K562 (cell line): ENCODE results near the gene FOXJ3. TPM values are rescaled to one million over a fixed set of nuclear protein-coding genes. Genes with fewer than 3 reads are reported as not detected.

ENCODE experiments used
- ATAC-seq: fragments of 200-7000 bp; cut with Tn5 transposase; 3 replicates; pipeline ENCODE4 v1.9.1; 2020; ENCODE audit warnings: moderate library complexity
- BruUV-seq: library from RNA; stranded (reverse); fragments of 400-500 nt; replicated peaks from 2 replicates; lab custom pipeline; 2021; lab: Mats Ljungman, UMichigan
- CTCF ChIA-PET: fragments of 300-600 bp; formaldehyde crosslinking; extraction: SDS; loops from one replicate; lab custom pipeline; 2021; ENCODE audit warnings: low intra/inter-chr PET ratio; lab: Yijun Ruan, JAX
- POLR2A ChIA-PET: fragments of 300-600, 350-650 bp; sonication (Branson Sonifier 250); formaldehyde crosslinking; extraction: SDS; loops from one replicate; lab custom pipeline; 2021; ENCODE audit warnings: antibody characterized with exemption, inconsistent platforms; lab: Yijun Ruan, JAX
- DNase-seq, 4 experiments: peaks; one replicate each; pipeline versions ENCODE4 v3.0.0 to v3.0.0-alpha.2; 2011 to 2018; ENCODE audit warnings: low spot score in 3 of 4, mixed read lengths in 3 of 4; ENCODE audit errors: extremely low read depth in 1 of 4
- FAIRE-seq: peaks from 2 replicates; lab custom pipeline; 2011; peaks lifted over from hg19 to GRCh38; lab: Jason Lieb, UNC
- H2AFZ ChIP-seq: 2 replicates; pipeline ENCODE4 v1.6.0; 2011; ENCODE audit warnings: low read depth, low read length, control low read depth, inconsistent platforms
- H3K27ac ChIP-seq: fragments of 200-600 bp; 3 replicates; pipeline ENCODE4 v1.8.0; 2011; ENCODE audit warnings: low read depth, mild to moderate bottlenecking, control low read depth, inconsistent platforms, low read length, moderate library complexity, mixed read lengths; ENCODE audit errors: extremely low read depth
- H3K27me3 ChIP-seq, 2 experiments: fragments of 300-600 bp in 1 of 2; 2 replicates in 1 of 2; 3 replicates in 1 of 2; pipeline versions ENCODE4 v1.6.0 to v1.8.0; 2011; ENCODE audit warnings: inconsistent platforms in 2 of 2, low read length in 2 of 2, mild to moderate bottlenecking in 1 of 2, mixed read lengths in 1 of 2, moderate library complexity in 1 of 2; ENCODE audit not compliant: control insufficient read depth in 2 of 2, insufficient read depth in 2 of 2
- H3K36me3 ChIP-seq: fragments of 300-600 bp; 3 replicates; pipeline ENCODE4 v1.8.0; 2011; ENCODE audit warnings: mild to moderate bottlenecking, low read length, inconsistent platforms; ENCODE audit not compliant: control insufficient read depth, insufficient read depth
- H3K4me1 ChIP-seq, 2 experiments: fragments of 200-600 bp in 1 of 2; replicated peaks in 1 of 2; 2 replicates in 1 of 2; 3 replicates in 1 of 2; pipeline versions ENCODE4 v1.5.1 to v1.8.0; 2011; ENCODE audit warnings: inconsistent platforms in 2 of 2, low read length in 2 of 2, mild to moderate bottlenecking in 1 of 2, mixed read lengths in 1 of 2, moderate library complexity in 1 of 2; ENCODE audit not compliant: control insufficient read depth in 2 of 2, insufficient read depth in 2 of 2
- H3K4me2 ChIP-seq: 2 replicates; pipeline ENCODE4 v1.6.1; 2011; ENCODE audit warnings: low read length, control low read depth, inconsistent platforms, mixed read lengths; ENCODE audit not compliant: insufficient read depth
- H3K4me3 ChIP-seq: fragments of 200-600 bp; sonication (generic), shearing (Covaris generic); 2 replicates; pipeline ENCODE4 v1.5.1; 2016; ENCODE audit warnings: control low read depth, inconsistent platforms
- H3K79me2 ChIP-seq: fragments of 200-600 bp; 3 replicates; pipeline ENCODE4 v1.8.0; 2011; ENCODE audit warnings: low read length, inconsistent platforms; ENCODE audit not compliant: control insufficient read depth, insufficient read depth
- H3K9ac ChIP-seq, 2 experiments: 2 replicates each; pipeline versions ENCODE4 v1.6.0 to v1.6.1; 2011; ENCODE audit warnings: low read depth in 2 of 2, low read length in 2 of 2, control low read depth in 1 of 2, inconsistent platforms in 1 of 2, mild to moderate bottlenecking in 1 of 2, mixed read lengths in 1 of 2; ENCODE audit not compliant: insufficient read depth in 1 of 2
- H3K9me1 ChIP-seq: one replicate; pipeline ENCODE4 v1.6.0; 2011; ENCODE audit warnings: inconsistent platforms, mild to moderate bottlenecking, low read length, moderate library complexity; ENCODE audit not compliant: control insufficient read depth, insufficient read depth
- H3K9me3 ChIP-seq: replicated peaks from 2 replicates; pipeline ENCODE4 v1.5.1; 2011; ENCODE audit warnings: low read depth, low read length, inconsistent platforms; ENCODE audit not compliant: control insufficient read depth, insufficient read depth
- H4K20me1 ChIP-seq: replicated peaks from 2 replicates; pipeline ENCODE4 v1.6.1; 2011; ENCODE audit warnings: low read length, inconsistent platforms, mixed read lengths; ENCODE audit not compliant: control insufficient read depth, insufficient read depth
- FOXM1 ChIP-seq, 2 experiments: fragments of 450-650 bp in 1 of 2; sonication (generic) in 1 of 2; formaldehyde crosslinking in 1 of 2; IDR thresholded peaks; 2 replicates each; pipeline versions ENCODE4 v1.6.1 to v1.9.0; 2017 to 2022; ENCODE audit warnings: low read depth in 2 of 2, mild to moderate bottlenecking in 2 of 2, missing genetic modification reagents in 1 of 2, moderate library complexity in 1 of 2
- JUN ChIP-seq, 2 experiments: sonication (generic) in 1 of 2; formaldehyde crosslinking in 1 of 2; IDR thresholded peaks; 2 replicates each; pipeline versions ENCODE4 v1.6.1 to v1.8.0; 2012 to 2022; ENCODE audit warnings: borderline replicate concordance in 2 of 2, mild to moderate bottlenecking in 2 of 2, improper control_type of control experiment in 1 of 2, low read depth in 1 of 2, low read length in 1 of 2, missing genetic modification reagents in 1 of 2
- PBX2 ChIP-seq, 2 experiments: IDR thresholded peaks in 1 of 2; conservative IDR thresholded peaks in 1 of 2; 2 replicates each; pipeline ENCODE4 v1.6.1; 2016; ENCODE audit warnings: low read depth in 2 of 2, mild to moderate bottlenecking in 1 of 2, missing compliant biosample characterization in 1 of 2, missing genetic modification characterization in 1 of 2, moderate library complexity in 1 of 2
- RBBP5 ChIP-seq: fragments of 200-600 bp; sonication (generic); IDR thresholded peaks from 2 replicates; pipeline ENCODE4 v1.6.1; 2012; ENCODE audit warnings: borderline replicate concordance, mild to moderate bottlenecking, low read length, control low read depth, inconsistent platforms; ENCODE audit not compliant: insufficient read depth, poor library complexity, severe bottlenecking
- TEAD4 ChIP-seq, 2 experiments: sonication (generic) in 1 of 2; formaldehyde crosslinking in 1 of 2; IDR thresholded peaks; 2 replicates each; pipeline versions ENCODE4 v1.6.1 to v1.8.0; 2012 to 2022; ENCODE audit warnings: borderline replicate concordance in 1 of 2, inconsistent platforms in 1 of 2, low read length in 1 of 2, mild to moderate bottlenecking in 1 of 2, missing genetic modification reagents in 1 of 2
- ZNF431 ChIP-seq: sonication (generic); formaldehyde crosslinking; IDR thresholded peaks from 2 replicates; pipeline ENCODE4 v1.8.0; 2022; ENCODE audit warnings: mild to moderate bottlenecking, missing genetic modification reagents
- WGBS: fragments of 100-300 bp; shearing (Covaris generic); methylation state at CpG from one replicate; pipeline ENCODE4 v1.1.6; 2016; ENCODE audit warnings: low coverage, mixed read lengths; ENCODE audit not compliant: insufficient coverage; ENCODE audit errors: missing lambda C conversion rate; 5-methylcytosine and 5-hydroxymethylcytosine counted together
- in situ Hi-C: fragments of 300-500 bp; cut with MboI; formaldehyde crosslinking; loops from 4 replicates; pipeline ENCODE4 v1.15.0; 2018; ENCODE audit warnings: inconsistent platforms, mixed read lengths
- intact Hi-C: fragments of 100-400 bp; cut with micrococcal nuclease; formaldehyde crosslinking; loops from 2 replicates; pipeline ENCODE4 v1.14.2; 2022
- polyA plus RNA-seq, 8 experiments: library from polyadenylated mRNA; depleted of rRNA in 4 of 8; stranded (reverse) in 5 of 8; unstranded in 3 of 8; fragments of >200 nt; fragmentation: Nextera tagmentation in 2 of 8; fragmentation: Illumina TruSeq in 1 of 8; extraction: Ambion mirVana in 2 of 8; extraction: Trizol in 1 of 8; gene quantifications; 2 replicates each; pipeline versions ENCODE4 v1.2.1 to v1.2.3, GENCODE V29; 2011 to 2014; ENCODE audit warnings: inconsistent platforms in 1 of 8, missing spikeins in 1 of 8
- total RNA-seq, 7 experiments: library from RNA; depleted of rRNA in 6 of 7; stranded (reverse); fragments of >200 nt in 6 of 7; fragmentation: Illumina TruSeq in 2 of 7; extraction: Trizol in 2 of 7; gene quantifications; 2 replicates each; pipeline versions ENCODE4 v1.2.1 to v1.2.3, GENCODE V29; 2011 to 2021; ENCODE audit warnings: low replicate concordance in 1 of 7
- TF ChIP-seq, protein P1 (sequence below), 2 experiments: fragments of 450-650 bp; conservative IDR thresholded peaks; 2 replicates each; pipeline ENCODE4 v1.6.1; 2017; ENCODE audit warnings: mild to moderate bottlenecking in 2 of 2, moderate library complexity in 2 of 2

FOXJ3 gene
- total and polyA plus RNA-seq, 9 of the 15 experiments (the other 6 are each of a cell fraction or from before 2014, with no cell fraction given), result 8.7 to 35.3 (median 23.4) TPM

GRCh38 chr1:42133390-42133789 is 201.6 kb downstream of the FOXJ3 start:
- POLR2A ChIA-PET, result interaction anchor here (0.5 to 0.7 kb wide), 2 partner anchors 274 to 389 kb away, joined by 3 read pairs; no protein-coding TSS in a partner anchor
- ATAC-seq, result no peak
- no peak for FAIRE-seq

More at GRCh38 chr1:42133390-42133789, 201.6 kb downstream of the FOXJ3 start:
- H3K4me2 ChIP-seq, result no peak overlapping the region
- H3K4me3 ChIP-seq, result no peak overlapping the region
- no TSS peak for BruUV-seq
- in situ Hi-C loops (loop anchor here (25.0 kb wide), 1 partner anchor 321 kb away; no protein-coding TSS in a partner anchor), intact Hi-C loops (loop anchor here (10.0 kb wide), 1 partner anchor 319 kb away; no protein-coding TSS in a partner anchor)
- H3K9ac ChIP-seq, result no peak overlapping the region
- 0% methylated on average over 5 of the region's 5 CpGs for WGBS
- no peaks in the 10 kb centered on the region for H3K36me3 ChIP-seq
- no peaks in the 10 kb centered on the region for H3K9me3 ChIP-seq
- no peak for DNase-seq
- no peaks in the 10 kb centered on the region for H3K4me1 ChIP-seq
- TF ChIP-seq FOXM1 (IDR thresholded peaks at IDR 0.05; ENCODE audit: low read depth) (no peak), FOXM1 (CRISPR knock-in tag; IDR thresholded peaks at IDR 0.05; ENCODE audit: low read depth) (no peak), RBBP5 (no peak), ZNF431 (CRISPR knock-in tag) (no peak), JUN (IDR thresholded peaks at IDR 0.05; ENCODE audit: borderline replicate concordance, low read depth, low read length) (no peak), JUN (CRISPR knock-in tag; IDR thresholded peaks at IDR 0.05; ENCODE audit: borderline replicate concordance) (no peak), TEAD4 (IDR thresholded peaks at IDR 0.05; ENCODE audit: low read length) (no peak), TEAD4 (CRISPR knock-in tag; IDR thresholded peaks at IDR 0.05; ENCODE audit: borderline replicate concordance) (no peak), PBX2 (CRISPR knock-in tag; IDR thresholded peaks at IDR 0.05; ENCODE audit: low read depth) (no peak), PBX2 (tag; conservative IDR thresholded peaks at IDR 0.05; ENCODE audit: low read depth) (no peak)
- TF ChIP-seq, protein P1, sequence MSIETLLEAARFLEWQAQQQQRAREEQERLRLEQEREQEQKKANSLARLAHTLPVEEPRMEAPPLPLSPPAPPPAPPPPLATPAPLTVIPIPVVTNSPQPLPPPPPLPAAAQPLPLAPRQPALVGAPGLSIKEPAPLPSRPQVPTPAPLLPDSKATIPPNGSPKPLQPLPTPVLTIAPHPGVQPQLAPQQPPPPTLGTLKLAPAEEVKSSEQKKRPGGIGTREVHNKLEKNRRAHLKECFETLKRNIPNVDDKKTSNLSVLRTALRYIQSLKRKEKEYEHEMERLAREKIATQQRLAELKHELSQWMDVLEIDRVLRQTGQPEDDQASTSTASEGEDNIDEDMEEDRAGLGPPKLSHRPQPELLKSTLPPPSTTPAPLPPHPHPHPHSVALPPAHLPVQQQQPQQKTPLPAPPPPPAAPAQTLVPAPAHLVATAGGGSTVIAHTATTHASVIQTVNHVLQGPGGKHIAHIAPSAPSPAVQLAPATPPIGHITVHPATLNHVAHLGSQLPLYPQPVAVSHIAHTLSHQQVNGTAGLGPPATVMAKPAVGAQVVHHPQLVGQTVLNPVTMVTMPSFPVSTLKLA (conservative IDR thresholded peaks at IDR 0.05), result no peak
- no peaks in the 10 kb centered on the region for H3K79me2 ChIP-seq
- peaks cover 24 to 47% of the 10 kb centered on the region in 2 experiments; a peak in 4 of 5 replicates for H3K27me3 ChIP-seq
- no peaks in the 10 kb centered on the region for H4K20me1 ChIP-seq
- CTCF ChIA-PET, result no interaction called here
- H2AFZ ChIP-seq, result no peak overlapping the region
- no peak overlapping the region for H3K27ac ChIP-seq
- H3K9me1 ChIP-seq, result no peaks in the 10 kb centered on the region
